LoVo (cell line): ENCODE data around the gene KAT6B.

Experiments
- DNase-seq: peaks from one replicate; pipeline ENCODE4 v3.0.0-alpha.2; 2016; ENCODE audit warnings: low spot score

The KAT6B gene

GRCh38 chr10:74955796-74956195 is 129.4 kb downstream of the KAT6B start:
- no peak for DNase-seq

- DNase-seq: no peak
Measured at GRCh38 chr10:74956555-74957111, 130.2 kb downstream of the KAT6B start.

- DNase-seq: no peak
Measured at GRCh38 chr10:74957285-74957961, 131.0 kb downstream of the KAT6B start.

GRCh38 chr10:74958316-74958715 is 131.9 kb downstream of the KAT6B start:
- DNase-seq: no peak

- no peak for DNase-seq
Measured at GRCh38 chr10:74960670-74961069, 134.3 kb downstream of the KAT6B start.

- DNase-seq: no peak
Measured at GRCh38 chr10:74962517-74962916, 136.1 kb downstream of the KAT6B start.

GRCh38 chr10:74963549-74963948 is 137.1 kb downstream of the KAT6B start:
- DNase-seq: no peak

- peak; percentile 75 for DNase-seq
Measured at GRCh38 chr10:74967911-74968666, 141.7 kb downstream of the KAT6B start.

- DNase-seq: no peak
Measured at GRCh38 chr10:74968667-74969061, 142.3 kb downstream of the KAT6B start.

- no peak for DNase-seq
Measured at GRCh38 chr10:74969093-74969492, 142.7 kb downstream of the KAT6B start.

GRCh38 chr10:74969530-74969929 is 143.1 kb downstream of the KAT6B start:
- DNase-seq: no peak

- no peak for DNase-seq
Measured at GRCh38 chr10:74973741-74974392, 147.5 kb downstream of the KAT6B start.

- DNase-seq: no peak
Measured at GRCh38 chr10:74975758-74976157, 149.4 kb downstream of the KAT6B start.

GRCh38 chr10:74976565-74976964 is 150.2 kb downstream of the KAT6B start:
- DNase-seq: no peak

GRCh38 chr10:74977072-74977471 is 150.7 kb downstream of the KAT6B start:
- DNase-seq: no peak

GRCh38 chr10:74977913-74978847 is 151.8 kb downstream of the KAT6B start:
- DNase-seq: no peak

GRCh38 chr10:74981831-74982633 is 155.6 kb downstream of the KAT6B start:
- DNase-seq: no peak

- no peak for DNase-seq
Measured at GRCh38 chr10:74982634-74982982, 156.2 kb downstream of the KAT6B start.

GRCh38 chr10:74983383-74983782 is 157.0 kb downstream of the KAT6B start:
- no peak for DNase-seq

GRCh38 chr10:74987339-74988053 is 161.1 kb downstream of the KAT6B start:
- DNase-seq: no peak
